ENCODE results near the gene ZNF57. TPM values are rescaled to one million over a fixed set of nuclear protein-coding genes. Genes with fewer than 3 reads are reported as not detected.

ZNF57 gene
- total and polyA plus RNA-seq, 9 of the 15 experiments (the other 6 are each of a cell fraction or from before 2014, with no cell fraction given), result 3.9 to 13.5 (median 7.8) TPM

GRCh38 chr19:2852598-2852997, 48.1 kb upstream of the ZNF57 start (continued):
- TF ChIP-seq ZNF41 (CRISPR knock-in tag; conservative IDR thresholded peaks at IDR 0.05) (no peak), TARDBP (IDR thresholded peaks at IDR 0.05) (no peak), HMBOX1 (IDR thresholded peaks at IDR 0.05) (no peak), CXXC5 (CRISPR knock-in tag; IDR thresholded peaks at IDR 0.05) (no peak), ZNF586 (CRISPR knock-in tag; conservative IDR thresholded peaks at IDR 0.05) (no peak), ZNF146 (CRISPR knock-in tag; IDR thresholded peaks at IDR 0.05; ENCODE audit: unreplicated experiment) (no peak), ZNF75A (CRISPR knock-in tag; IDR thresholded peaks at IDR 0.05) (peak; percentile 93), KLF10 (CRISPR knock-in tag; IDR thresholded peaks at IDR 0.05) (no peak), RBFOX2 (IDR thresholded peaks at IDR 0.05; ENCODE audit: low read depth, low read length) (no peak), HIVEP1 (CRISPR knock-in tag; IDR thresholded peaks at IDR 0.05) (no peak), AFF1 (IDR thresholded peaks at IDR 0.05; ENCODE audit: low read depth in 1 of 2, partially characterized antibody in 2 of 2) (no peak), MEIS2 (IDR thresholded peaks at IDR 0.05; ENCODE audit: partially characterized antibody) (no peak), ATF4 (CRISPR knock-in tag; IDR thresholded peaks at IDR 0.05) (no peak), ETV1 (tag; conservative IDR thresholded peaks at IDR 0.05; ENCODE audit: low read depth) (no peak), ATF2 (CRISPR knock-in tag; IDR thresholded peaks at IDR 0.05) (no peak)

All from K562 (cell line).